Measurements from ENCODE around the gene CORO2B.

GRCh38 chr15:68629519-68630210, 50.9 kb downstream of the CORO2B start:
- TF ChIP-seq, protein P1, sequence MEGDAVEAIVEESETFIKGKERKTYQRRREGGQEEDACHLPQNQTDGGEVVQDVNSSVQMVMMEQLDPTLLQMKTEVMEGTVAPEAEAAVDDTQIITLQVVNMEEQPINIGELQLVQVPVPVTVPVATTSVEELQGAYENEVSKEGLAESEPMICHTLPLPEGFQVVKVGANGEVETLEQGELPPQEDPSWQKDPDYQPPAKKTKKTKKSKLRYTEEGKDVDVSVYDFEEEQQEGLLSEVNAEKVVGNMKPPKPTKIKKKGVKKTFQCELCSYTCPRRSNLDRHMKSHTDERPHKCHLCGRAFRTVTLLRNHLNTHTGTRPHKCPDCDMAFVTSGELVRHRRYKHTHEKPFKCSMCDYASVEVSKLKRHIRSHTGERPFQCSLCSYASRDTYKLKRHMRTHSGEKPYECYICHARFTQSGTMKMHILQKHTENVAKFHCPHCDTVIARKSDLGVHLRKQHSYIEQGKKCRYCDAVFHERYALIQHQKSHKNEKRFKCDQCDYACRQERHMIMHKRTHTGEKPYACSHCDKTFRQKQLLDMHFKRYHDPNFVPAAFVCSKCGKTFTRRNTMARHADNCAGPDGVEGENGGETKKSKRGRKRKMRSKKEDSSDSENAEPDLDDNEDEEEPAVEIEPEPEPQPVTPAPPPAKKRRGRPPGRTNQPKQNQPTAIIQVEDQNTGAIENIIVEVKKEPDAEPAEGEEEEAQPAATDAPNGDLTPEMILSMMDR (IDR thresholded peaks at IDR 0.05), result no peak
- TF ChIP-seq POLR2A (IDR thresholded peaks at IDR 0.05) (no peak), EP300 (IDR thresholded peaks at IDR 0.05) (no peak)

Data from ovary (tissue), 3 donors.